Cardiac fibroblast (primary cell): ENCODE data around the gene MIEN1.

ENCODE experiments used
- DNase-seq, 2 donors: peaks; one replicate each; pipeline versions ENCODE4 v3.0.0 to v3.0.0-alpha.2; 2010; ENCODE audit warnings: low read depth in 2 of 2
- H3K4me3 ChIP-seq, 2 donors: replicated peaks in 1 of 2; 1 replicate in 1 of 2; 2 replicates in 1 of 2; pipeline ENCODE4 v1.5.1; 2011; ENCODE audit warnings: low read depth in 2 of 2, low read length in 2 of 2, mild to moderate bottlenecking in 2 of 2, moderate library complexity in 1 of 2
- CTCF ChIP-seq: IDR thresholded peaks from one replicate; pipeline ENCODE4 v1.5.1; 2011; ENCODE audit warnings: low read depth, mild to moderate bottlenecking, low read length, inconsistent platforms

MIEN1 gene

GRCh38 chr17:39761861-39762496 is 31.6 kb upstream of the MIEN1 start:
- TF ChIP-seq CTCF, result no peak
- no peak for DNase-seq
- H3K4me3 ChIP-seq, result no peak overlapping the region

- no peak for DNase-seq
- H3K4me3 ChIP-seq, result no peak overlapping the region
- no peak for TF ChIP-seq CTCF
These were observed 28.9 kb upstream of the MIEN1 start for GRCh38 chr17:39759204-39759603.

- no peak for DNase-seq
- no peak overlapping the region for H3K4me3 ChIP-seq
- no peak for TF ChIP-seq CTCF
These were observed 27.9 kb upstream of the MIEN1 start for GRCh38 chr17:39757931-39758873.

GRCh38 chr17:39757176-39757662 is 26.9 kb upstream of the MIEN1 start:
- no peak for TF ChIP-seq CTCF
- no peak overlapping the region for H3K4me3 ChIP-seq
- DNase-seq, result no peak

GRCh38 chr17:39756380-39757079 is 26.2 kb upstream of the MIEN1 start:
- no peak overlapping the region for H3K4me3 ChIP-seq
- no peak for TF ChIP-seq CTCF
- no peak for DNase-seq

GRCh38 chr17:39755554-39756379 is 25.4 kb upstream of the MIEN1 start:
- no peak for DNase-seq
- no peak for TF ChIP-seq CTCF
- no peak overlapping the region for H3K4me3 ChIP-seq
